HG02763 (cell line): Measurements from ENCODE around the gene TBL1X.

Experiments used
- ATAC-seq: cut with Tn5 transposase; IDR thresholded peaks from one replicate; pipeline ENCODE4 v1.9.1; 2021; ENCODE audit warnings: mild to moderate bottlenecking, moderate library complexity; ENCODE audit not compliant: unreplicated experiment

Gene TBL1X

GRCh38 chrX:9658409-9658808 is 193.6 kb downstream of the TBL1X start:
- ATAC-seq = no peak

GRCh38 chrX:9659571-9660195 is 194.8 kb downstream of the TBL1X start:
- no peak for ATAC-seq

- no peak for ATAC-seq
These were observed 197.3 kb downstream of the TBL1X start for GRCh38 chrX:9662148-9662547.

GRCh38 chrX:9663216-9663615 is 198.4 kb downstream of the TBL1X start:
- ATAC-seq = no peak

- no peak for ATAC-seq
These were observed 199.4 kb downstream of the TBL1X start for GRCh38 chrX:9664224-9664623.

GRCh38 chrX:9665113-9665512 is 200.3 kb downstream of the TBL1X start:
- no peak for ATAC-seq

- no peak for ATAC-seq
These were observed 203.7 kb downstream of the TBL1X start for GRCh38 chrX:9668537-9668936.

- ATAC-seq = no peak
These were observed 205.4 kb downstream of the TBL1X start for GRCh38 chrX:9670136-9670814.

- ATAC-seq = no peak
These were observed 207.1 kb downstream of the TBL1X start for GRCh38 chrX:9671998-9672397.

- ATAC-seq = no peak
These were observed 211.4 kb downstream of the TBL1X start for GRCh38 chrX:9676306-9676705.

GRCh38 chrX:9676738-9677097 is 211.9 kb downstream of the TBL1X start:
- no peak for ATAC-seq

GRCh38 chrX:9677098-9677739 is 212.4 kb downstream of the TBL1X start:
- peak; percentile 97 for ATAC-seq

GRCh38 chrX:9678215-9678965 is 213.5 kb downstream of the TBL1X start:
- ATAC-seq = no peak

GRCh38 chrX:9681011-9681410 is 216.2 kb downstream of the TBL1X start:
- no peak for ATAC-seq

- no peak for ATAC-seq
These were observed 216.6 kb downstream of the TBL1X start for GRCh38 chrX:9681422-9681821.

GRCh38 chrX:9682456-9682855 is 217.6 kb downstream of the TBL1X start:
- ATAC-seq = no peak

GRCh38 chrX:9682861-9683260 is 218.0 kb downstream of the TBL1X start:
- ATAC-seq = no peak

GRCh38 chrX:9683350-9683749 is 218.5 kb downstream of the TBL1X start:
- no peak for ATAC-seq

- ATAC-seq = no peak
These were observed 223.0 kb downstream of the TBL1X start for GRCh38 chrX:9687899-9688298.

GRCh38 chrX:9688833-9689232 is 224.0 kb downstream of the TBL1X start:
- ATAC-seq = no peak

GRCh38 chrX:9690046-9690445 is 225.2 kb downstream of the TBL1X start:
- no peak for ATAC-seq
